Ramos (cell line): Measurements from ENCODE around the gene DUOXA1.
"Not testable (repeated sequence)": the region's sequence is repeated elsewhere in the genome, so short reads cannot be mapped to it uniquely, and the experiment has no call there.

Source experiments
- in situ Hi-C: fragments of 300-500 bp; cut with MboI; formaldehyde crosslinking; loops from one replicate; pipeline ENCODE4 v1.14.3; 2022; ENCODE audit warnings: low sequenced_read_pairs; ENCODE audit not compliant: unreplicated experiment

The DUOXA1 gene

DNA sequence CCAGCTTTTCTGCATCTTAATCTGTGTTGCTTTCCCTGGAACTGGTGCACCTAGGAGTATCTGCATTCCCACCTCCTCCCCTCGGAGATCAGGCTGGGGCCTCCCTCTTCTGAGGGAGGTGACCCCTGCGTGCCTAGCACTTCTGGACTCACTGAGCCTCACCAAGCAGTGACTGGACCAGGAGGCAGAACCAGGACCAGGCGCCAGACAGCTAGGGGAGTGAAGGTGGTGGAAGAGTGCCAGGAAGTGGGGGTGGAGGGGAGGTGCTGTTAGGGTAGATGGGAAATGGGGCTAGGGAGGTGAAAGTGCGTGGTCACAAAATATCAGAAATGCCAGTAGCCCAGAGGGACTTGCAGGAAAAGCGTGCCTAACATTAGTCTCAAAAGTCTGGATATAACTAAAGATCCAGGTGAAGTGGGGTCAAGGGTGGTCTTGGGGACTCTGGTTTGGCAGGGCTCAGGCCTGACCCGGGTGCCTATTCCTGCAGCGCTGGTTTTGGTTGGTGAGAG, 14.3 kb downstream of the DUOXA1 start:
- in situ Hi-C loops = no loop called here

DNA sequence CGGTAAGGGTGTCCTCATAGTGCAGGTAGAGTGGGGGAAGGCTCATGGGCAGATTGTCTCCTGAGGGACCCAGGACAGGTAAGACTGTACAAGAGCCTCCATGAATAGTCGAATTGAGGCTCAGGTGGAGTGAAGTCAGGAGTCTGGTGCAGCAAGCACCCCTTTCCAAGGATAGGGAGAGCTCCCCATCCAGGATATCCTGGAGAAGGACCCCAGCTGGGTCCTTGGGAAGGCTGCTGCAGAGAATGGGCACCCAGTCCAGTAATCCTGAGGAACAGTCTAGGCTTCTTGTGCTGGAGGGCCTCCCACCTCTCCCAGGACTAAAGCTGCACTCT, 15.0 kb downstream of the DUOXA1 start:
- in situ Hi-C loops = no loop called here

DNA sequence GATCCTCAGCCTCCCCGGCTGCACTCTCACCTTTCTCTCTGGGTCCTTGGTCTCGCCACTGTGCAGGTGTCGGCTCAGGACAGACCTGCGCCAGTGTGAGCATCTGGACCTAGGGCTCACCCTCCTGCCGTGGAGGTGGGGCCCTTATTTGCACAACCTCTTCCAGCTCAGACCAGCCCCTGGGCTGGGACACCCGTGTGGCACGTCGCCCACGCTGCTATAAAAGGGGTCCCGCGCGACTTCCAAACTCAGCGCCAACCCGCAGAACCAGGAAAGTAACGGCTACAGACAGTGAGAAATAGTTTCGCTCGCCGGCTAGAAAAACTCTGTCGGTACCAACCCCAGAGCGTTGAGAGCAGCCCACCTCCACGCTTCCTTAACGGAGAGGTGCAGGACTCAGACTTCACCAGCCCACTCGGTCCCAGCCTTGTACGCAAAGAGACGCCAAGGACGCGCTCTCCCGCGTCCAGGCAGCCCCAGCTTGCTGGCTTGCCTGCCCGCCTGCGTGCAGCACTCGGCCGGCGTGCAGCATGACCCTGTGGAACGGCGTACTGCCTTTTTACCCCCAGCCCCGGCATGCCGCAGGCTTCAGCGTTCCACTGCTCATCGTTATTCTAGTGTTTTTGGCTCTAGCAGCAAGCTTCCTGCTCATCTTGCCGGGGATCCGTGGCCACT, 15.5 kb downstream of the DUOXA1 start, which contains the start of the genes DUOX2 and DUOXA2:
DUOX2 (minus strand) TSS at position 97 of the 675 bp plus-strand sequence. CDS start 761 bp downstream, outside the sequence.
DUOXA2 (plus strand) TSS at position 251 of the 675 bp plus-strand sequence; CDS start at position 531, 280 bp downstream.
- in situ Hi-C loops = no loop called here

DNA sequence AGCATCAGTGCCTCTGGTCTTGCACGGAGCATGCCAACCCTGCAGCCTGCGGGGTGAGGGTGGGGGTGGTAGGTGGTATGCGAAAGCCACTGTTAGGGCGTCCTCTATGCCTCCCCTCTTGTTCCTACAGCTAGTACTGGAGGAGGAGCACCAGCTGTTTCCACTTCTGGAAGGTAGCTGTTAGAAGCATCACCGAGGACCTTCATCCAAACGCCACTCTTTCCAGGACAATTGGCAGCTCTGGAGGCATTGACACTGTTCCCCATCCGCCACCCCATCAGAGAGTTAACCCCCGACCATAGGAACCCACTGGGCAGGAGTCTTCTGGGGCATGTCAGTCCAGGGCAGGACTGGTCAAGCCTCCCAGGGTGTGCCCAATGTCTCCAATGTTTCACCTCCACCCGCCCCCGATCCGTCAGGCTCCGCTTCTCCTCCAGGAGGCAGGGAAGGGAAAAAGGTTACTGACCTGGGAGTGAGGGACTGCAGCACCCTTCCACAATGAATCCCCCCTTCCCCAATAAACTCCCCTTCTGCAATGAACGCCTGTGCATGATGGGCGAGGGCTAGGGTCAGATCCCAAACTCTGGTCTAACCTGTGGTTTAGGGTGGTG, 16.2 kb downstream of the DUOXA1 start:
- in situ Hi-C loops = no loop called here

DNA sequence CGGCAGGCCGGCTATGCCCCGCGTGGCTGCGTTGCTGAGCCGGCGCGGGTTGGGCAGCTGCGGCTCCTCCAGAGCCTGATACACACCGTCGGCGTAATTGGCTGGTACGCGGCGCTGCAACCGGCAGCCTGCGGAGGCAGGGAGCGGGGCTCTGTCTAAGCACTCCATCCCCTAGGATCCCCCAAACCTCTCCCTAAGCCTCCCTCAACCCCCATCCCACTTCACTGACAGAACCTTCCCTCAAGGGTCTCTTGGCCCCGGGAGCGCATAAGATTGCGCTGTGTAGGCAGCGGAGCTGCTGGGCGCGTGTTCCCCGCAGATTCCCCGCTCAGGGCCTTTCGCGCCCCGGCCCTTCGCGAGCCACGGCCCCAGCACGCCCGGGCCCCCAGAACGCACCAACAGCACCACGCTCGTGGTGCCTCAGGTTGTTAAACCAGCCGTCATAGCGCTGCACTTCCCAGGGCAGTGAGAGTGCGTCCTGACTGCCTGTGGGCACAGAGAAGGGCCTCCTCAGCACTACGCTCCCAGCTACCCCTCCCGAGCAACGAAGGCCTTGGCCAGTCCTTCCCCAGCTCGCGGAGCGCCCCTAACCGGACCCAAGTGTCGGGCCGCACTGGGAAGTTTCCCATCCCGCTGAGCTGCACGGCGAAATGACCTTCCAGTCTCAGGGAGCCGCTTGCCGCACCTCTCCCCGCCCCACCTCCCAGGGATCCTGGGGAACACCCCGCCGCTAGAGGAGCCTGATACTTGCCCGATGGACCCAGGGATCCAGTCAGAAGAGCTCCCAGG, 16.9 kb downstream of the DUOXA1 start:
- in situ Hi-C loops = no loop called here

DNA sequence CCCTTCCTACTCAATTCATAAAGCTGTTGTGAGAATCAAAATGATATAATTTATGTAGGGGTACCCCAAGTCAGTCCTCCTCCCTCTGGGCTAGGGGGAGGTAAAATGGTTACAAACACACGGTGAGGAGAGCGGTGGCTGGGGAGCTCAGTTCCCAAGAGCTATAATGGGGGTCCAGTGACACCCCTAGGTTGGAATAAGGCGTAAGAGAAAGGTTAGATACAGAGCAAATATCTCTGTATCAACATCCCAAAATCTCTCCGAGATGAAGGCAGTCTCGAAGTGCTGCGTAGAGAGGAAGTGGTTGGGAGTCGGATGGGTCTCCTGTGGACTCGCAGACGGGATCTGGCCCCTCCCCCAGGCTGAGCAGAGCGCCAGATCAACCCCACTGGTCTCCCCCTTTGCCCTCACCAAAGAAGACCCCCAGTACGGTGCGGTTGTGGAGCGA, 17.5 kb downstream of the DUOXA1 start:
- in situ Hi-C loops = no loop called here

DNA sequence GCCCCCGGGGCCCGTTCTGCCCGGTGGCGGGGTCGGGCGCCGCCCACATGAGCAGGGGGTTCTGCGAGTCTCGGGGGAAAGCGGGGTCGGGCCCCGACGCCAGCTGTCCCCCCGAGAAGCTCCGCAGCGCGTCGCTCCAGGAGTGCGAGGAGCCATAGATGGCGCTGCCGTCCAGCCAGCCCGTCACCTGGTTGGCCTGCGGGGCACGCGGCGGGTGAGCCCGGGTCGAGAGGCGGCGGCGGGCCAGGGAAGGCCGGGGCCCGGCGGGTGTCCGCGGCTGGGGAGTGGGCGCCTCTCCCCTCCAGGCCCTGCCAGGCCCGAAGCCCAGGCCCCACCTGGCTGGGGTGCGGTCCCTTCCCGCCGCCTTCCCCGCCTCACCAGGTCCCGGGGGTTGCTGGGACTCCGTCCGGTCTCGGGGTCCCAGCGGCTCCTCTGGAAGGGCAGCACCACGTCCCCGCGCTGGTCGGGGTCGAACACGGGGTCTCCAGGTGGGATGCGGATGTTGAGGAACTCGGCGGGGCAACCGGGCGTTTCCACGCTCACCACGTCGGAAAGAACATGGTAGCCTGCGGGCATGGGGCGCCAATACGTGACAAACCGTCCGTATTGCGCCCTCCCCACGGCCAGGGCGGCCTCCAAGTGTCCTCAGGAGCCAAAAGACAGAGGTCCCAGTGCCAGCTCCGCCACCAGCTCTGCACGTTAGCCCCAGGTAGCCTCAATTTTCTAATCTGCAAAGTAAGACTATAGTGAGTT, 18.1 kb downstream of the DUOXA1 start:
- in situ Hi-C loops = no loop called here

DNA sequence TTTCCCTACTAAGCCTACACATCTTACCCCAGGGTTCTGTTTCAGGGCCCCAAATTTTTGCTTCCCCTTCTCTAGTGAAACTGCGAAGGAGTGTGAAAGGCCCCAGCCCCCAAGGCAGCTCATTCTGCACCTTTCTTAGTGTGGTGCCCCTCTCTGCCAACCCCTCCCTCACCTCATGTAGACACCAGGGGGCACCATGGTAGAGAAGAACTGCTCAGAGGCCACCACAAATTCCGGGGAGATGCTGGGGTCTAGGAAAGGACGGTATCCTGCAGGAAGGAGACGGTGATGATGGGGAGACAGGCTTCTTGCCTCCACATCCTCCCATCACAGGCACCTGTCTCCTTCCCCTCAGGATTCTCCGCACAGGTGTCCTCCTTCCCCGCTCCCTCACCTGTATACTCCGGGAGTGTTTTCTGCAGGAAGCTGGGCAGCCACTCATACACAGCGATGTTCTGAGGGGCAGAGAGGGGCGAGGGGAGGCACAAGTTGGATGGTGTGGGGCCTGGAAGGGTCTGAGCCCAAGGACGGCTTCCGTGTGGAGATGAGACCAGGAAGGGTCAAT, 19.3 kb downstream of the DUOXA1 start:
- in situ Hi-C loops = no loop called here

DNA sequence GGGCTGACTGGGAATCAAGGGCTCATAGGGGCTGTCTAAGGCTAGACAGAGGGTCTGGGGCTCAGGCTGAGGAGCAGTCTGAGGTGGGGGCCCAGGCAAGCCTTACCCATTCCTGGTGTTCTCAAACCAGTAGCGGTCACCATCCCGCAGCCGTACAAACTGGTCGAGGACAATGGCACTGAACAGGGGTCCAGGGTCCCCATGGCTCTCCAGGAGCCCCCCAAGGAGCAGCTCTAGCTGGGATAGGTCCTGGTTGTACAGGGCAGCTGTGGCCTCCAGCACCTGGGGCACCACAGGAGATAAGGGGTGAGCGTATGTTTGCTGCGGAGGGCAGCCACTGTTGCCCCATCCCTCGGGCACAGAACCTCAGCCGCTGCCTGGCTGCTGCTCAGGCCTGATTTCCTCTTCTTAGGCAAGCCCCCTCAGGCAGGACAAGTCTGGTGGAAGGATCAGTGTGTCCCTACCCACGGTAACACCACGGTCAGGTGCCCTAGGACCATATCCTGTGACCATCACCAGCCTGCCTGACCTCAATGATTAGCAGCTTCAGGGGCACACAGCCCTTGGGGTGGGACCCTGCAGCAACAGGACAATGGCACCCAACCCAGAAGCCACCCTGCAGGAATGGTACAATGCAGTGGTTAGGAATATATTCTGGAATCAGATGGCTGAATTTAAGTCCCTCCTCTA, 21.6 kb downstream of the DUOXA1 start:
- in situ Hi-C loops = no loop called here

DNA sequence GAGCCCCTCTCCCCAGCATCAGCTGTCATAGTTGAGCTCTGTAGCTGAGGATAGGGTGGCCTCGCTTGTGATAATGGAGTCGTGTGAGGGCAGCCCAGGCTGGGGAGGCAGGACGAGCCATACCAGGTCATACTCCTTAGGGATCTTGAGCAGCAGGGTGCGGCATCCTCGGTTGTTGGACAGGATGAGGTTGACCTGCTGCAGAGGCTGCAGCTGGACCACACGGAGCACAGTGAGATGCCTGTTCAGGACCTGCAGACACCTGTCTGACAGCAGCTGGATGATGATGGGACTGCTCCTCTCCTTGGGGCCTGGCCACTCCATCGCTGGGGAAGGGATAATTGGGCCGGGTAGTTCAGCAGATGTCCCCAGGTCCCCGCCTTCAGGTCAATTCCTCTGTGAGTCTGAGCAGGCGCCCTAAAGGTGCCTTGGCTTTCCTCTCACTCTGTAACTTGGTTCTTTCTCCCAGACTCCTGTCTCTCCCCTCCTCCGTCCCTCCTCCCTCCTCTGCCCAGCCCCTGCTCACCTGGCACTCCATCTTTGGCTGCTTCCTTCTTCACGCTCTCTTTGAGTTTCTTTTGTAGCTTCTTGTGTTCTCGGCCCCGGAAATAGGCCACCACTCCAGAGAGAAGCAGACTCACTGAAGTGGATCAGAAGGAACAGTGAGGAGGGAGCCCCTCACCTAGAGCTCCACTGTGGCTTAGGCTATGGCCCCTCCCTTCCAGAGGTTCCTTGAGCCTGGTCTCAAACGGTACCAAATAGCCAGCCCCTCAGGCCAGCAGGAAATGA, 23.5 kb downstream of the DUOXA1 start:
- in situ Hi-C loops = no loop called here

DNA sequence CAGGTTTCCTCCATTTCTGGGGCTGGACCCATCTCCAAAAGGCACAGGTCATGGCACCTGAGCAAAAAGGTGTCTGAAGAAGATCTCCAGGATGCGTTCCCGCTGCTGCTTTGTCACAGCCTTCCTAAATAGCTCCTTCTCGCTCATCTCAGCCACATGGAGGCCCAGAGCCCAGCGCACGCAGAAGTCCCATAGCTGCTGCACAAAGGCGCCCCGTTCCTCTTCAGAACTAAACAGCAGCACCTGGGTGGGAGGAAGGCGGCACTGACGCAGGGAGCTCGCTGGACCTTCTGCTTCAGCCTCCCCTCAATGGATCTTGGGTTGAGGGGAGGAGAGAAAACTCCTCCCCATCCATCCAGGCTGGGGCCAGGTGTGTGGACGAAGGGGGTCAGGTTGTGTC, 24.1 kb downstream of the DUOXA1 start:
- in situ Hi-C loops = no loop called here

DNA sequence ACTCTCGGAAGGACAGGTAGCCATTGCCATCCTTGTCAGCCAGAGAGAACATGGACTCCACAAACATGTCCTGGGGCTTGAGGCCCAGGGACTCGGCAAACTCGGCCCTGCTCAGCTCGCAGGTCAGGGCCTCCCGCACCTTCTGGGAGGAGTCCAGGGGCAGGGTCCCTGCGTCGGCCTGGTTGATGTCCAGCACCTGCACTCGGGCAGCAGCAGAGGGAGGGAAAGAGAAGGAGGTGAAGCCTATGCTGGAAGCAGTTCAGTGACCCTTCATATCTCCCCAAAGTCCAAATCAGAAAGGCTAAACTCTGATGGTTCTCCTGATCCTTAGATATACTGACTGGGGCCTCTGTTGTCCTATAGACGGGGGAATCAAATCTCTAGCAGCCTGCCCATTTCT, 25.5 kb downstream of the DUOXA1 start:
- in situ Hi-C loops = not testable (repeated sequence)

DNA sequence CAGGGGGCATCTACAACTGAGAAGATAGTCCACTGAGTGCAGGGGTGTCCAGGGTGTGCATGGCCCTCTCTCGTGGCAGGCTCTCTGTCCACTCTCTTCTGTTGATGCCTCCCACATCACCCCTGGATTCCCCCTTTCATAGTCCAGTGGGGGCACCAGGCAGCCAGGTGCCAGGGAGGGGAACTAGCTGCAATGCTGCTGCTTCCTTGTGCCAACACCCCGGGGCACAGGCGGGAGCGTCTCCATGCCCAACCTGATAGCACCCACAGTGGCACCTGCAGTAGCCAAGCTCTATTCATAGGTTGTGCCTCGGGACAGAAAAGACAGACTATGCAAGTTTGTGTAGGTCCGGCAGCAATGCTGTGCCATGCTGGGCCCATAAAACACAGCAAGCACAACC, 27.5 kb downstream of the DUOXA1 start:
- in situ Hi-C loops = no loop called here

DNA sequence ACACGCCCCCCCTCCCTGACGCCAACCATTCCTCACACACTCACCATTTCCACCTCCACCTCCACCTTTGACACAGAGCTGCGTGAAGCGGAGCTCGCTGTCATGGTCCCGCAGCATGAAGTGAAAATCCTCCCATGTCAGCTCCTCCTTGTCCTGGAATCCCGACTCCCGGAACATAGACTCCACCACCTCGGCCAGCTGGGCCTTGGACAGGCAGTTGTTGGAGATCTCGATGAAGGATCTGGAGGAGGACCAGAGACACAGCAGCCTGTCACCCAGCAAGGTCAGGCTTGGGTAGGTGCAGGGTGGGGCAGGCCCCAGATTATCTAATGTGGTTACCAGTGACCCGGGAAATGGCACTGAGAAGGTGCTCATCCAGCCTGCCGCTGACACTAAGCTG, 27.9 kb downstream of the DUOXA1 start:
- in situ Hi-C loops = no loop called here

DNA sequence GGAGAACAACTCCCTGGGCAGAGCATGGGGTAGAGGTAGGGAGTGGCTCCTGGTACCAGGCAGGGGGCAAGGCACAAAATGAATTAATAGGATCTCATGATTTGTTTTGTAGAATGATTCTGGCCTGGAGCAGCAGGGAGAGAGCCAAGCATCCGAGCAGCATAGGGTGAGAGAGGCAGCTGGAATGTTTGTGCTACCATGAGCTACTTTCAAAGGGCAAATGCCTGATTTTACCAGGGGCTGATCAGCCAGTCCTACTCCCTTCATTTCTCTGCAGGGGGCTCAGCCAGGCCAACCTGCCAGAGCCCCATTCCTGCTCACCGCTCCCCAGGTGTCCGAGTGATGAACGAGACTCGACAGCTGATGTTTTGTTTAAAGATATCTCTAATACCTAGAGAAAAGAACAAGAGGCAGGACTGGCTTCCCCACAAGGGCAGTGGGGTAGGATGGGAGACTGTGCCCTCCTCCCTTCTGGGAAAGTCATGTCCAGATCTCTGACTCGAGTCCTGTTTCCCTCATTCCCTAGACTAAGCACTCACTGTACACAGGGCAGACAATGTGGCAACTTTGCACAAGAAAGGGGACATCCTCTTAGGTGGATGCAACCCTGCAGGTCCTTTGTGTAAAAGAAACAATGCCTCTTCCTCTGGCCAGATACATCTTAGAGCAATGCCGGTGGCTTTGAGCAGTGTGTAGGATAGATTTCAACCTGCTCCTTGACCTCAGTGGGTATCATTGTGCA, 28.6 kb downstream of the DUOXA1 start:
- in situ Hi-C loops = no loop called here

DNA sequence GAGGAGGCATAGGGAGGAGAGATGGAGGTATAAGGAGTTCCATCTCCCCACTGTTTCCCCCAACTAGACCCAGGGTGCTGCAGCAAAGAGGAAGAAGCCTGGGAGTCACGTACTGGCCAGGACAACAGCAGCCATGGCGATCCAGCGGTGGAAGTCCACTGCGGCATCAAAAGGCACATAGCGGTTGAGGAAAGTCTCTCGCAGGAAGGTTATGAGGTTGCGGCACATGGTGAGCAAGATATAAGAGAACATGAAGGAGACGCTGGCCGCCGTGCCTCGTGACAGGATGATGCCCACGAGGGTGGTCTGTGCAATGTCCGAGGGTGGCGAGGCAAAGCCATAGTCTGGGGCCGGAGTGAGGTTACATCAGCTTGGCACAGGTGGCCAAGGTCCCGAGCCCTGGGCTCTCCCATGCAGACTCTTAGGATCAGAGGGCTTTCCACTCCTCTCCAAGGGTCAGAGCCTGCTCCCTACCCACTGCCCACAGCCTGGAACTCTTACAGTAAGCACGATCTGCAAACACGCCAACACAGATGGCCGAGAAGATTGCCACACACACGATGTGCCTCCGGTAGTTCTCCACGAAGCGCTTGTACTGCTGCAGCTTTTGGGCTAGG, 30.0 kb downstream of the DUOXA1 start:
- in situ Hi-C loops = no loop called here

DNA sequence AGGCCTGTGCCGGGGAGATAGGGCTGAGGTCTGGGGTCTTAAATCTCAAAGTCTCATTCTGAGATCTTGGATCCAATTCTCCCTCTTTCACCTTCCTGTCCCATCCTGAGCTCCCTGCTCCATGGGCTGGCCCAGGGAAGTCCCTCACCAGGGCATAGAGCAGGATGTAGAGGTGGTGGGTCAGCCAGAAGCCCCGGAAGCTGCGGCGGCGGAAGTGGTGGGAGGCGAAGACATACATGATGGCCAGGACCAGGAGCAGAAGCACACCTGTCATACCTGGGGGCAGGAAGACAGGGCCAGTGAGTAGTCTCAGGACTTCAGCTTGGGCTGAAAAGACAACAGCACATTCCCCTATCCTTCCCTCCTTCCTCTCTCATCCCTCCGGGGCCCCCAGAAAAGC, 32.2 kb downstream of the DUOXA1 start:
- in situ Hi-C loops = no loop called here

DNA sequence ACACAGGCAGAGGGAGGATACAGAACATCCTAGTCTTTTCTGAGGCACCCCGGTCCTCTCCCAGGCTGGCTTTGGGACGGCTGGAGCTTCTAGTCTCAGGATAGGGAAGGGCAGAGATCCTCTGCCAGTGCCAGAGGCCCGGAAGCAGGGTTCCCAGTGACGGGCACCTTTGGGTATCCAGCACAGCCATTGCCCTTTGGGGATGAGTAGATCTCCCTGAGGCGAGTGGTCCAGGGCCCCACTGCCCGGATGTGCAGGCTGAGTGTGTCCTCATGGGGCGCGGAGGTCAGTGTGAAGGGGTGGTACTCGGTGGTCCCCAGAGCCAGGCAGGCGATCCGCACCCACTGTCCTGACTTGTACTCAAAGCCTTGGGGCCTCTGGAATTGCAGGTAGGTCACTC, 34.0 kb downstream of the DUOXA1 start:
- in situ Hi-C loops = no loop called here
